ENCODE results near the gene ASB2. TPM values are rescaled to one million over a fixed set of nuclear protein-coding genes. Genes with fewer than 3 reads are reported as not detected.
A peak's percentile ranks its signal among the peaks of the same experiment; 100 is the strongest.

Gene ASB2
- polyA plus RNA-seq, 1 experiment, result 1.6 TPM

GRCh38 chr14:93965946-93966474 lies 10.4 kb downstream of the ASB2 start:
- DNase-seq (ENCODE audit: low read depth, low spot score), result no peak
- no peak for TF ChIP-seq CTCF (IDR thresholded peaks at IDR 0.05; ENCODE audit: low read depth, low read length)
- ChIA-PET CTCF (interaction anchor here (1.2 to 1.3 kb wide), 3 partner anchors 11 to 70 kb away, joined by 4 to 9 read pairs (median 8); partner anchors contain the start of gene ASB2), POLR2A (interaction anchor here (2.2 kb wide), 1 partner anchor 18 kb away, joined by 10 read pairs; no protein-coding TSS in a partner anchor)
- Histone ChIP-seq H3K9me3 (ENCODE audit: control insufficient read depth, insufficient read depth, low read length) (peaks cover 4% of the 10 kb centered on the region; the same call in 1 of the 2 replicates), H3K27me3 (ENCODE audit: control insufficient read depth, insufficient read depth, low read length) (no peaks in the 10 kb centered on the region), H3K4me3 (ENCODE audit: low read depth, low read length) (no peak overlapping the region), H3K27ac (ENCODE audit: low read depth, low read length) (peak overlapping the region; percentile 93)

GRCh38 chr14:93965287-93965821 lies 11.0 kb downstream of the ASB2 start:
- Histone ChIP-seq H3K9me3 (ENCODE audit: control insufficient read depth, insufficient read depth, low read length) (peaks cover 4% of the 10 kb centered on the region; the same call in 1 of the 2 replicates), H3K27me3 (ENCODE audit: control insufficient read depth, insufficient read depth, low read length) (no peaks in the 10 kb centered on the region), H3K27ac (ENCODE audit: low read depth, low read length) (peak overlapping the region; percentile 93), H3K4me3 (ENCODE audit: low read depth, low read length) (no peak overlapping the region)
- TF ChIP-seq CTCF (IDR thresholded peaks at IDR 0.05; ENCODE audit: low read depth, low read length), result no peak
- ChIA-PET CTCF (interaction anchor here (1.2 to 1.3 kb wide), 3 partner anchors 11 to 71 kb away, joined by 4 to 9 read pairs (median 8); partner anchors contain the start of gene ASB2), POLR2A (interaction anchor here (2.2 kb wide), 1 partner anchor 19 kb away, joined by 10 read pairs; no protein-coding TSS in a partner anchor)
- DNase-seq (ENCODE audit: low read depth, low spot score), result peak; percentile 85

DNA sequence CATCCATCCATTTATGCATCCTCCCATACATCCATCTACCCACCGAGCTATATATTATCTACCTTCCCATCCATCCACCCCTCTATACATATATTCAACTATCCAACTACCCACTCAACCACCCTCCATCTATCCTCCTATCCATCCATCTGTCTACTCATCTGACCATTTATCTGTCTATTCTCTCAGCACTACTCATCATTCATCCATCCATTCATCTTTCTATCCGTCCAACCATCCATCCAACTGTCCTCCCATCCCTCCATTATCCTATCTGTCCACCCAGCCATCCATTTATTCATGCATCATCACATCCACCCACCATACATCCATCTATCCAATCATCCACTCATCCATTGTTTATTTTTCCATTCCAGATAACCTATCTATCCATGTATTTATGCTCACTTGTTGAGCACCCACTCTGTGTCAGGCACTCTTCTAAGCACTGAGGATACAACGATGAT lies 11.5 kb downstream of the ASB2 start:
- no peak for TF ChIP-seq CTCF (IDR thresholded peaks at IDR 0.05; ENCODE audit: low read depth, low read length)
- ChIA-PET POLR2A (interaction anchor here (2.2 kb wide), 1 partner anchor 20 kb away, joined by 10 read pairs; no protein-coding TSS in a partner anchor), CTCF (interaction anchor here (1.2 to 1.3 kb wide), 3 partner anchors 12 to 71 kb away, joined by 4 to 9 read pairs (median 8); partner anchors contain the start of gene ASB2)
- Histone ChIP-seq H3K27ac (ENCODE audit: low read depth, low read length) (peak overlapping the region; percentile 60), H3K27me3 (ENCODE audit: control insufficient read depth, insufficient read depth, low read length) (no peaks in the 10 kb centered on the region), H3K9me3 (ENCODE audit: control insufficient read depth, insufficient read depth, low read length) (peaks cover 4% of the 10 kb centered on the region; the same call in 1 of the 2 replicates), H3K4me3 (ENCODE audit: low read depth, low read length) (no peak overlapping the region)
- DNase-seq (ENCODE audit: low read depth, low spot score), result no peak

GRCh38 chr14:93964281-93964680 lies 12.1 kb downstream of the ASB2 start:
- DNase-seq (ENCODE audit: low read depth, low spot score), result no peak
- CTCF ChIA-PET, result no interaction called here

More at GRCh38 chr14:93964281-93964680, 12.1 kb downstream of the ASB2 start:
- POLR2A ChIA-PET, result interaction anchor here (2.2 kb wide), 1 partner anchor 20 kb away, joined by 10 read pairs; no protein-coding TSS in a partner anchor
- TF ChIP-seq CTCF (IDR thresholded peaks at IDR 0.05; ENCODE audit: low read depth, low read length), result no peak
- Histone ChIP-seq H3K4me3 (ENCODE audit: low read depth, low read length) (no peak overlapping the region), H3K9me3 (ENCODE audit: control insufficient read depth, insufficient read depth, low read length) (peaks cover 4% of the 10 kb centered on the region; the same call in 1 of the 2 replicates), H3K27ac (ENCODE audit: low read depth, low read length) (no peak overlapping the region), H3K27me3 (ENCODE audit: control insufficient read depth, insufficient read depth, low read length) (no peaks in the 10 kb centered on the region)

All from AG04450 (cell line).